ENCODE data around the gene STK25.
"Not testable (repeated sequence)": the region's sequence is repeated elsewhere in the genome, so short reads cannot be mapped to it uniquely, and the experiment has no call there.

The STK25 gene

DNA sequence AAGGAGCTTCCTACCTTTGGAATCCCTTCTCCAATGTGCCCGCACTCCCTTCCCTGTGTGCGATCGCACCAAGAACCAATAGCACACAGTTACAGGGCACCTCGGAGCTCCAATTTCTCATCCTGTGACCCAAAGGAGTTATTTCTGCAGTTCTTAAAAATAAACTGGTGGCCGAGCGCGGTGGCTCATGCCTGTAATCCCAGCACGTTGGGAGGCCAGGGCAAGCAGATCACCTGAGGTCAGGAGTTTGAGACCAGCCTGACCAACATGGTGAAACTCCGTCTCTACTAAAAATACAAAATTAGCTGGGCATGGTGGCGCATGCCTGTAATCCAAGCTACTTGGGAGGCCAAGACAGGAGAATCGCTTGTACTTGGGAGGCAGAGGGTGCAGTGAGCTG is 2.1 kb downstream of the STK25 start:
- not testable (repeated sequence) for H3K36me3 ChIP-seq (ENCODE audit: insufficient read depth, low read length); H3K27me3 ChIP-seq (ENCODE audit: insufficient read depth, low read length); H3K27ac ChIP-seq (ENCODE audit: low read depth, low read length); H2AFZ ChIP-seq (ENCODE audit: low read length, unreplicated experiment)
- H3K4me3 ChIP-seq (ENCODE audit: low read depth, low read length) = peak overlapping the region; percentile 93
- H3K4me1 ChIP-seq (ENCODE audit: control insufficient read depth, insufficient read depth, low read length, unreplicated experiment) = peaks cover 18% of the 10 kb centered on the region
- peaks cover 73% of the 10 kb centered on the region for H3K79me2 ChIP-seq (ENCODE audit: control insufficient read depth, insufficient read depth, low read length, unreplicated experiment)

DNA sequence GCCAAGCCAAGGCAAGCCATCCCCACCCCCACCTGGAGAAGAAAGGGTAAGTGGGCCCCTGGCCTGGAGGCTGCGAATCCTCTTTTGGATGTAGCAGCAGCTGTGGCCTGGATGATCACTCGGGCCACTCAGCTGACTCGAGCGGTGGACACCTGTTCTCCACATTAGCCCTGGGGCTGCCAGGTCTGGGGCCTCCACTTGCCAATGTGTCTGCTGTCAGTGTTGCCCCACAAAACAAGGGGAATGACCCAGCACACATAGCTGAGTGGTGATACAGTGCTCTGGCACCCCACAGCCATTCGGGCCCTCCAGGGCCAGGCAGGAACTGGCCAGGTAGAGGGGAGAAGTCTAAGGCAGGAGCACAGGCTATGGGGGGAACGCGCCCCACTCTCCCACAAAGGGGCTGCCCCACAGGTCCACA is 2.6 kb downstream of the STK25 start:
- Histone ChIP-seq H3K79me2 (ENCODE audit: control insufficient read depth, insufficient read depth, low read length, unreplicated experiment) (peaks cover 77% of the 10 kb centered on the region), H3K4me3 (ENCODE audit: low read depth, low read length) (no peak overlapping the region; the same call in 1 of the 2 replicates), H3K27ac (ENCODE audit: low read depth, low read length) (no peak overlapping the region), H3K36me3 (ENCODE audit: insufficient read depth, low read length) (peaks cover 1% of the 10 kb centered on the region; the same call in 1 of the 2 replicates), H3K27me3 (ENCODE audit: insufficient read depth, low read length) (no peaks in the 10 kb centered on the region), H3K4me1 (ENCODE audit: control insufficient read depth, insufficient read depth, low read length, unreplicated experiment) (peaks cover 18% of the 10 kb centered on the region), H2AFZ (ENCODE audit: low read length, unreplicated experiment) (no peak overlapping the region)

DNA sequence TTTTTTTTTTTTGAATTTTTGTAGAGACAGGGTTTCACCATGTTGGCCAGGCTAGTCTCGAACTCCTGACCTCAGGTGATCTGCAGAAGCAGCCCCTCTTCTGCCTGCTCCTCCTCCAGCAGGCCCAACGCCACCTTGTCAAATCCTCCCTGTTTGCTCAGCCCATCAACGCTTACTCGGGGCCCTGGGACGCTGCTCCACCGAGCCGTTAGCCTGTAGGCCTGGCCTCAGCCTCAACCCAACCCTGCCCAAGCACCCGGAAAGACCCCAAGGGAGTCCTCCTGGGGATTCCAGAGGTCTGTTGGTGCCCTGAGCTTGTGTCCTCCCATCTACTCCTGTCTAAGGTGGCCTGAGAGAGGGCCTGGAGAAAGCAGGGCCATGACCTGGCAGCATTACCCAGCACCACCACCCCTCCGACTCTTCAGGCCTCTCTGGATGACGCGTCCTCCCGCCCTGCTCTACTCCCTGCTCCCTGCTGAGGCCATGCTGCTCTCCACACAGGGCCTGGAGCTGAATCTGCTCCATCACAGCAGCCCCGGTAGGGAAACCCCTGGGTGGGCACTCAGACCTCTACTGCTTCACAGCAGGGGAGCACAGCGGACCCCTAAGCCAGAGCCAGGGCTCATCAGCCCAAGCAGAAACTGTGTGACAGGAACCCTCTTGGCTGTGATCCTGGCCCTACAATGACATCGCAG is 3.2 kb downstream of the STK25 start:
- Histone ChIP-seq H3K36me3 (ENCODE audit: insufficient read depth, low read length) (no peaks in the 10 kb centered on the region), H3K4me3 (ENCODE audit: low read depth, low read length) (no peak overlapping the region), H3K27me3 (ENCODE audit: insufficient read depth, low read length) (no peaks in the 10 kb centered on the region), H3K79me2 (ENCODE audit: control insufficient read depth, insufficient read depth, low read length, unreplicated experiment) (peaks cover 80% of the 10 kb centered on the region), H2AFZ (ENCODE audit: low read length, unreplicated experiment) (no peak overlapping the region), H3K27ac (ENCODE audit: low read depth, low read length) (no peak overlapping the region), H3K4me1 (ENCODE audit: control insufficient read depth, insufficient read depth, low read length, unreplicated experiment) (peaks cover 18% of the 10 kb centered on the region)

DNA sequence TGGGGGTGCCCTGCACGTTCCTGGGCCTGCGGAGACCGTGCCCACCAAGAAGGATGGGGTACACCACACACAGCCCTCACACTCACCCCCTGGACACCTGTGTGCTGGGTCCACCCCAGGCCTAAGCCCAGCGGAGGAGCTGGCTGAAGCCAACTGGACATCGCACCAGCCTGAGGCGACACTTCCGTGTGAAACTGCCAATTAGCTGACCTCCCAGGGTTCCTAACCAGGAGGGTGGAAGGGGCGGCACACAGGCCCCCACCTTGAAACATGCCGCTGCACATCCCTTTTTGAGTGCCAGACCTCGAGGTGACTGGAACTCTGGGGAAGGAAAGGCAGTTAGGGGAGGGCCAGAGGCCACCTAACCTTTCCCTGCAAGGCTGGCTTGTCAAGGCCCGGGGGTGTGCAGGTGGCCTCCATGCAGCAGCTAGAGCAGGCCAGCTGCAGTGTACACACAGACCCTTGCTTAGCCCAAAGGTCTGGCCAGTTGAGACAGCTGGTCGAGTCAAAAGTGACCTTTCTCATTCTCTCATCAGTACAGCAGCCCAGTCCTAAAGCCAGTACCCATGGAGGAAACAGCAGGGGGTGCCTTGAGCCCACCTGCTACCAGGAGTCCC is 4.5 kb downstream of the STK25 start:
- Histone ChIP-seq H3K36me3 (ENCODE audit: insufficient read depth, low read length) (no peaks in the 10 kb centered on the region), H3K79me2 (ENCODE audit: control insufficient read depth, insufficient read depth, low read length, unreplicated experiment) (peaks cover 68% of the 10 kb centered on the region), H2AFZ (ENCODE audit: low read length, unreplicated experiment) (no peak overlapping the region), H3K4me1 (ENCODE audit: control insufficient read depth, insufficient read depth, low read length, unreplicated experiment) (peaks cover 18% of the 10 kb centered on the region), H3K27ac (ENCODE audit: low read depth, low read length) (no peak overlapping the region), H3K4me3 (ENCODE audit: low read depth, low read length) (no peak overlapping the region), H3K27me3 (ENCODE audit: insufficient read depth, low read length) (no peaks in the 10 kb centered on the region)

DNA sequence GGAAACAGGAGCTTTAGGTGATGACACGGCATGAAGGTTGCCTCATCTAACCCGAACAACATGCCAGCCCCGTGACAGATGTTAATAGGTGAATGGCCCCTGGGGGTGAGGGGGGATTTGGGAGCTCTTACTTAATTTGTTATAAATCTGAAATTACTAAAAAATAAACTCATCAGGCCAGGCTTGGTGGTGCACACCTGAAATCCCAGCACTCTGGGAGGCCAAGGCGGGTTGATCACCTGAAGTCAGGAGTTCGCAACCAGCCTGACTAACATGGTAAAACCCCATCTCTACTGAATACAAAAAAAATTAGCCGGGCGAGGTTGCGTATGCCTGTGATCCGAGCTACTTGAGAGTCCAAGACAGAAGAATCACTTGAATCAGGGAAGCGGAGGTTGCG is 6.1 kb downstream of the STK25 start:
- Histone ChIP-seq H3K27me3 (ENCODE audit: insufficient read depth, low read length) (no peaks in the 10 kb centered on the region), H2AFZ (ENCODE audit: low read length, unreplicated experiment) (no peak overlapping the region), H3K27ac (ENCODE audit: low read depth, low read length) (no peak overlapping the region), H3K4me3 (ENCODE audit: low read depth, low read length) (no peak overlapping the region), H3K36me3 (ENCODE audit: insufficient read depth, low read length) (no peaks in the 10 kb centered on the region), H3K79me2 (ENCODE audit: control insufficient read depth, insufficient read depth, low read length, unreplicated experiment) (peaks cover 59% of the 10 kb centered on the region), H3K4me1 (ENCODE audit: control insufficient read depth, insufficient read depth, low read length, unreplicated experiment) (peaks cover 18% of the 10 kb centered on the region)

DNA sequence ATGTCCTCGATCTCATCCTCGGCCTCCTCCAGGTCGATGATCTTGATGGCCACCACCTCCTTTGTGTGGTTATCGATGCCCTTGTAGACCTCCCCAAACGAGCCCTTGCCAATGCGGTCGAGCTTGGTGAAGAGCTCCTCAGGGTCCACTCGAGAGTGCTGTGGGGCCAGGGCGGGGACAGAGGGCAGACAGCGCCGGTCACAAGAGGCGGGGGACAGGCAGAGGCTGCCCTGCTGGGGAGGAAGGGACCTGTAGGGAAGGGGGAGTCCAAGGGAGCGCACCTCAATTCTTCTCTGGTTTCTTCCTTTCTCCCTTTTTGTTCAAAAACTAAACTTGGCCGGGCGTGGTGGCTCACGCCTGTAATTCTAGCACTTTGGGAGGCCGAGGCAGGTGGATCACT is 6.8 kb downstream of the STK25 start:
- no peaks in the 10 kb centered on the region for H3K27me3 ChIP-seq (ENCODE audit: insufficient read depth, low read length)
- no peak overlapping the region for H3K4me3 ChIP-seq (ENCODE audit: low read depth, low read length)
- no peak overlapping the region for H2AFZ ChIP-seq (ENCODE audit: low read length, unreplicated experiment)
- peaks cover 52% of the 10 kb centered on the region for H3K79me2 ChIP-seq (ENCODE audit: control insufficient read depth, insufficient read depth, low read length, unreplicated experiment)
- peaks cover 12% of the 10 kb centered on the region for H3K4me1 ChIP-seq (ENCODE audit: control insufficient read depth, insufficient read depth, low read length, unreplicated experiment)
- no peaks in the 10 kb centered on the region for H3K36me3 ChIP-seq (ENCODE audit: insufficient read depth, low read length)
- no peak overlapping the region for H3K27ac ChIP-seq (ENCODE audit: low read depth, low read length)

DNA sequence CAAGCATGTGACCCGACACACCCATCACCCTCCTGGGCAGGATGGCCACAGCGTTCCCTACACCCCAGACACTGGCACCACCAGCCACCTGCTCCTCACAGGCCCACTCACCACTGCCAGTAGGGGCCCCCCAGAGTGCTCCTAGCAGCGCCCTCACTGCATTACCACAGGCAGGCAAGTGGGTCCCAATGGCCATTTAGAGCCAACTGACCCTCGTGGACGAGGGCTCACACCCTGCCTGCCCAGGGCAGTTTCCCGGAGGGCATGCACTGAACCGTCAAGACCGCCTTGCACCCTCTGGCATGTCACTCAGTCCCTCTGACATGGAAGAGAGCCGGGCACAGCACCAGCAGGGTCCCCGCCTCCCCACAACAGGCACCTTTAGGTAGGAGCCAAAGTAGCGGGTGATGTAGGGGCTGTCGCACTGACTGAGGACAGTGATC is 7.3 kb downstream of the STK25 start:
- H3K36me3 ChIP-seq (ENCODE audit: insufficient read depth, low read length) = no peaks in the 10 kb centered on the region
- no peak overlapping the region for H3K27ac ChIP-seq (ENCODE audit: low read depth, low read length)
- no peaks in the 10 kb centered on the region for H3K27me3 ChIP-seq (ENCODE audit: insufficient read depth, low read length)
- peaks cover 47% of the 10 kb centered on the region for H3K79me2 ChIP-seq (ENCODE audit: control insufficient read depth, insufficient read depth, low read length, unreplicated experiment)
- no peak overlapping the region for H2AFZ ChIP-seq (ENCODE audit: low read length, unreplicated experiment)
- no peak overlapping the region for H3K4me3 ChIP-seq (ENCODE audit: low read depth, low read length)
- peaks cover 10% of the 10 kb centered on the region for H3K4me1 ChIP-seq (ENCODE audit: control insufficient read depth, insufficient read depth, low read length, unreplicated experiment)

DNA sequence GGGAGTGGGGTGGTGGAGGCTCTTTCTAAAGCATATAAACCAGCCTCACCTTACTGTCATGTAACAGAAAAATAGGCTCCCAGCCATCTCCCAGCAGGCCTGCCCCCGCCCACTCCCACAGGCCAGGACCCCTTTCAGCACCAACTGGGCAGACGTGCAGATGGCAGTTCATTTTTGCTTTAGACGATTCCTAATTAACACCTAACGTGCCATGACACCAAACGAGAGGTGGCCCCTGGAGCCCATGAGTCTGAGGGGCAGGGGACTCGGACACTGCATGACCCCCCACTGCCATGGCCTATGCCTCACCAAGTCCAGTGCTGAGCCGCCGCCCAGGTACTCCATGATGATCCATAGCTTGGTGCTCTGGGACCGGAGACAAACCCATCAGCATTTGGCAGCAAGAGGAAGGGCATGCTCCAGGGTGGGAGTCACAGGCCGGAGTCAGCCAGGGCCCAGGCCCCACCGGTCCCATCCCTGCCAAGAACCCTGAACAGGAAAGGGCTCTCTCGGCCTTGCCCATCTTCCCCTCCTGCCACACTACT is 7.9 kb downstream of the STK25 start:
- Histone ChIP-seq H3K36me3 (ENCODE audit: insufficient read depth, low read length) (no peaks in the 10 kb centered on the region), H3K27ac (ENCODE audit: low read depth, low read length) (no peak overlapping the region), H3K27me3 (ENCODE audit: insufficient read depth, low read length) (no peaks in the 10 kb centered on the region), H2AFZ (ENCODE audit: low read length, unreplicated experiment) (no peak overlapping the region), H3K4me1 (ENCODE audit: control insufficient read depth, insufficient read depth, low read length, unreplicated experiment) (peaks cover 4% of the 10 kb centered on the region), H3K4me3 (ENCODE audit: low read depth, low read length) (no peak overlapping the region), H3K79me2 (ENCODE audit: control insufficient read depth, insufficient read depth, low read length, unreplicated experiment) (peaks cover 41% of the 10 kb centered on the region)

DNA sequence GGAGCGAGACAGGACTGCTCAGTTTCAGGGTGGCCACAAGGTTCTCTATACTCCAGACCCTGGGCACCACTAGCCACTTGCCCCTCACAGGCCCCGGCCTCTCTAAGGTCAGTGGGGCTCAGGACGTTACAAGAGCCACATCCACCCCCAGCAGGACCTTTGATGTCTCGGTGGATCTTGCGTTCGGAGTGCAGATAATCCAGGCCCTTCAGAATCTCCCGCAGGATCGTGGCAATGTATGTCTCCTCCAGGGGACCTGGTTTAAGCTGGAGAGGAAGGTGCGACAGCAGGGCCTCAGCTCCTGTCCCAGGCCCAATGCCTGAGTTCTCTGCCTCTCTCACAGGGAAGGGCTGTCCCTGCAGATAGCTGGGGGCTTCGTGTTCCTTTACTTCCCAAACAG is 8.4 kb downstream of the STK25 start:
- Histone ChIP-seq H2AFZ (ENCODE audit: low read length, unreplicated experiment) (no peak overlapping the region), H3K79me2 (ENCODE audit: control insufficient read depth, insufficient read depth, low read length, unreplicated experiment) (peaks cover 36% of the 10 kb centered on the region), H3K27ac (ENCODE audit: low read depth, low read length) (no peak overlapping the region), H3K36me3 (ENCODE audit: insufficient read depth, low read length) (no peaks in the 10 kb centered on the region), H3K4me3 (ENCODE audit: low read depth, low read length) (no peak overlapping the region), H3K27me3 (ENCODE audit: insufficient read depth, low read length) (no peaks in the 10 kb centered on the region), H3K4me1 (ENCODE audit: control insufficient read depth, insufficient read depth, low read length, unreplicated experiment) (no peaks in the 10 kb centered on the region)

DNA sequence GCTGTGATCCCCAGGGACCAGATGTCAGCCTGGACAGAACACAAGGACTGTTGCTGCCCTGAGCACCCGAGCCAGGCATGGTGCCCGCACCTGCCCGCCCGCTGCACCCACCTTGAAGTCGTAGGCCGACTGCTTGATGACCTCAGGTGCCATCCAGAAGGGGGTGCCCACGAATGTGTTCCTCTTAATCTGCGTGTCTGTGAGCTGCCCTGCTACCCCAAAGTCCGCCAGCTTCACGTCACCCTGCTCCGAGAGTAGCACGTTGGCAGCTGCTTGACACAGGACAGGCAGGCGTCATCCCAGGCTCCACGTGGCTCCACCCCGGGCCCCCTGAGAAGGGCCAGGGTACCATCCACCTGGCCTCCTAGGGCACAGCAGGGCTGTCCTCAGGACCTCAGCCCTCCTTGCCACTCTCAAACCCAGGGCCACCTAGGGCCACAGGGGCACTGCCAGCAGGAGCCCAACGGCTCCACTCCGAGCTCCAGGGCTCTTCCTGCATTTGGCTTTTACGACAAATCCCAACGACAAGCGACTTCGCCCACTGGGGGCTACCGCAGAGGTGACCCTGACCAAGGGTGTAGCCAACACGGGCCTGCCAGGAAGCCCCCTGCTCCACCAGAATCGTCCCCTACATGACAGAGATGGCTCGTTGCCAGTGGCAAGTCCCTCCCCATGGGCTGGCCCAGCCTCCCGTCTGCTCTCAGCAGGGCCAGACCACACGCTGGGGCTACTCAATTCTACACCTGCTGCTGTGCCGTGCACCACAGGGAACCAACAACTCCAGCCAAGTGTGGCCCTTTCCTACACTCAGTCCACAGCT is 9.0 kb downstream of the STK25 start:
- Histone ChIP-seq H3K27me3 (ENCODE audit: insufficient read depth, low read length) (no peaks in the 10 kb centered on the region), H3K79me2 (ENCODE audit: control insufficient read depth, insufficient read depth, low read length, unreplicated experiment) (peaks cover 30% of the 10 kb centered on the region), H3K27ac (ENCODE audit: low read depth, low read length) (no peak overlapping the region), H3K4me1 (ENCODE audit: control insufficient read depth, insufficient read depth, low read length, unreplicated experiment) (no peaks in the 10 kb centered on the region), H3K4me3 (ENCODE audit: low read depth, low read length) (no peak overlapping the region), H2AFZ (ENCODE audit: low read length, unreplicated experiment) (no peak overlapping the region), H3K36me3 (ENCODE audit: insufficient read depth, low read length) (peaks cover 2% of the 10 kb centered on the region; the same call in 1 of the 2 replicates)
